ENCODE results near the gene PI4K2B. TPM values are rescaled to one million over a fixed set of nuclear protein-coding genes. Genes with fewer than 3 reads are reported as not detected.
"Not testable (repeated sequence)": the region's sequence is repeated elsewhere in the genome, so short reads cannot be mapped to it uniquely, and the experiment has no call there.

PI4K2B gene
- total RNA-seq = 24.2 and 44.8 TPM in 2 replicates

DNA sequence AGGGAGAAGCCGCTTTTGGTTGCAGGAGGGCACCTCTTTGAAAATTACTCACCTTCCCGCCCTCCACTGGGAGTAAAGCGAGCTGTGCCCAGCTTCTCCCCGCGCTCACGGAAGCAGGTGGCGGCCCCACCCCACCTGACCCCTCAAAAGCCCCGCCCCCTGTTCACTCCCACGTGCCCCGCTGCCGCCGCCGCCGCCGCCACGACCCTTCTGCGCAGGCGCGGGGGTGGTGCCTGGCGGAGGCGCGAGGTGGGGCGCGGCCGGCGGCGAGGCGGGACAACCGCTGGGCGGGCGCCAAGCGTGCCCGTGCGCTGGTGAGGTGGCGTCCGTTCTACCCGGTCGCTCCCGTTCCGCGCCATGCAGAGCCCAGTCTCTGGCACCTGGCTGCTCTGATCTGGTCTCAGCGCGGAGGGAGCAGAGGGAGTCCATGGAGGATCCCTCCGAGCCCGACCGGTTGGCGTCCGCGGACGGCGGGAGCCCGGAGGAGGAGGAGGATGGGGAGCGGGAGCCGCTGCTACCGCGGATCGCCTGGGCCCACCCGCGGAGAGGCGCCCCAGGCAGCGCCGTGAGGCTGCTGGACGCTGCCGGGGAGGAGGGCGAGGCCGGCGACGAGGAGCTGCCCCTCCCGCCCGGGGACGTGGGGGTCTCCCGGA, at the start of gene PI4K2B:
Gene PI4K2B (plus strand): TSS at position 297 of the 653 bp plus-strand sequence. CDS start 131 bp downstream, at position 428.
- DNase-seq (ENCODE audit: low read depth) = peak; percentile 44

DNA sequence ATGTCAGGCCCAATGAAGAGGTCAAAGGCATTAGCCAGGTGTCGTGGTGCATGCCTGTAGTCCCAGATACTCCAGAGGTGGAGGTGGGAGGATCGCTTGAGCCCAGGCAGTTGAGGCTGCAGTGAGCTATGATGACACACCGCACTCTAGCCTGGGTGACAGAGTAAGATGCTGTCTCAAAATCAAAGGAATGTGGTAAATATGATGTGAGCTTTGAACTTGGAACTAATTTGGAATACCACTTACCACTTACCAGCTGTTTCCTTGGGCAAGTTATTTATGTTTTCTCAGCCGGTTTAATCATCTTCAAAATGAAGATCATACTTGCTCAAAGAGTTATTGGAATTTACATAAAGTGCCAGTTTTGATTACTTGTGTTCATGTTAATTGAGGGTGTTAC, 49.8 kb upstream of the PI4K2B start:
- DNase-seq (ENCODE audit: low read depth) = no peak

DNA sequence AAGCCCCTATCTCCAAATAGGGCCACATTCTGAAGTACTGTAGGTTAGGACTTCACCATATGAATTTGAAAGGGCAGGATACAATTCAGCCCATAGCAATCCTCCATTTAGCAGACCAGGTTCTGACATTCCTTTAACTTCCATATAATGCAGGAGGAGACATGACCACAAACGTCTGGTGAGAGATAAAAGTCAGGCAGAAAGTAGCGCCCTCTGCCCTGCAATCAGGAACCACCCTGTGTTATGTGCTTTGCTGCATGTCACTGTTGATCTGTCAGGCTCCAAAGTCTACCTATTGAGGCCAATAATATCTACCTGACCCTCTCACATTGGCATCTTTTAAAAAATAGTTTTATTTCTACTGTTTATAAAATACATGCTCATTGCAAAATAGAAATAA, 43.4 kb upstream of the PI4K2B start:
- DNase-seq (ENCODE audit: low read depth) = no peak

DNA sequence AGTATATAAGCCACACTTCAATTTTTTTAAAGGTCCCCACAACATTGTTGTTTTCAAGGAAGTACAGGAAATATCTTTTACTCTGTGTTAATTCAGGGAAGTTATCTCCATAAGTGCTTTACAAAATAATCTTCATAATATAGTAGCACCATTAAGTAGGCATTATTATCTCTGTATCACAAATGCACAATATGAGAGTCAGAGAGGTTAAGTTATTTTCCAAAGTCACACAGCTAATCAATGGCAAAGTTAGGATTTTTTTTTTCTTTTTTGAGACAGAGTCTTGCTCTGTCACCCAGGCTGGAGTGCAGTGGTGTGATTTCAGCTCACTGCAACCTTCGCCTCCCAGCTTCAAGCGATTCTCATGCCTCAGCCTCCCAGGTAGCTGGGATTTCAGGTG, 35.1 kb upstream of the PI4K2B start:
- no peak for DNase-seq (ENCODE audit: low read depth)

DNA sequence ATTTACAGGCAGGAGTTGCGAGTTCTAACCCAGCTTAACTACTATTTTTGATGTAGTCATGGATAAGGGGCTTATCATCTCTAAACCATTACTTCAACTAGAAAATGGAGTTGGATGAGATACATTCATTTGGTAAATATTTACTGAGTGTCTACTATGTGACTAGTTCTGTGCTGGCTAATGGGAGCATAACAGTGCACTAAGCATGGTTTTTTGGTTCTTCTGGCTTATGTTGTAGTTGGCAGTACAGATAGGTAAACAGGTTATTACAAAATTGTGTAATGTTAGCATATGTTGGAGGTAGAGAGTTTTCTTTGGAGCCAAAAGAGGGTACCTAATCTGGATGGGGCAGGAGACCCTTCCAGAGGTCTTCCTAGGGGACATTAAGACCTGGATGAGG, 25.8 kb upstream of the PI4K2B start:
- DNase-seq (ENCODE audit: low read depth) = no peak

DNA sequence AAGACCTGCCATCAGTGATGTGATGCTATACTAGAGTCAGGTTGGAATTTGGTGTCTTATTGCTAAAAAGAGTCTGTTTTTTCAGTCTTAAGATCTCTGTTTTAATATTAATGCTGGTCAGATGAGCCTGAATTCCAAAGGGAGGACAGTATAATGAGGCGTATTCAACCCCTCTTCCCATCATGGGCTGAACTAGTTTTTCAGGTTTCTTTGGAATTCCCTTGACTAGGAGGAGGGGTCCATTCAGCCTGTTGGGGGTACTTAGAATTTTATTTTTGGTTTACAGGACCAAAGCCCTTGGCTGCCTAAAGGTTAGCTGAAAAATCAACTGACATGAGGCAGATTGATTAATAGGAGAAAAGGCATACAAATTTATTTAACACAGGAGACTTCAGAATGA, 24.1 kb upstream of the PI4K2B start:
- DNase-seq (ENCODE audit: low read depth) = no peak

DNA sequence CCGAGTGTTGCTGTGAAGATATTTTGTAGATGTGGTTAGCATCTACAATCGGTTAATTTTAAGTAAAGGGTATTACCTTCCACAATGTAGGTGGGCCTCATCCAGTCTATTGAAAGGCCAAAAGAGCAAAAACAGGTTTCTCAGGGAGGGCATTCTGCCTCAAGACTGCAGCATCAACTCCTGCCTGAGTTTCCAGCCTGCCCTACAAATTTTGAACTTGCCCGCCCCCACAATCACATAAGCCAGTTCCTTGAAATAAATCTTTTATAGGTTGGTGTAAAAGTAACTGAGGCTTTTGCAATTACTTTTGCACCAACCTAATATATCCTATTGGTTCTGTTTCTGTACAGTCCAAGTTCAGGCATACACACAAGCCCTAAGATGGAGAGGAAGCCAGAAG, 22.1 kb upstream of the PI4K2B start:
- DNase-seq (ENCODE audit: low read depth) = no peak

DNA sequence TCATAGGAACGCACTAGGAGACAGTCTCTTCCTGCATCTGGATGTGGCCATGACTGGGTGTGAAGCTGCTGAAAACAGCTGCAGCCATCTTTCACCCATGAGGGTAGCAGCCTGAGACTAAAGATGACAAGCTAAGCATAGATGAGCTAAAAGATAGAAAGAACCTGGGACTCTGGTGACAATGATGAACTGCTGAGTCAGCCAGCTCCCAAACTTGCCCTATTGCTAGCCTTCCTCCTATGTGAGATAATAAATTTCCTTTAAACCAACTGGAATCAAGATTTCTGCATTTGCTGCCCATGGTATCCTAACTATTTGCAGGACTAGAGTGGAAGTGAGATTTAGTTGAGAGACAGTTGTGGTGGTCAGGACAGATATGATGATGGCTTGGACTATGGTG, 21.0 kb upstream of the PI4K2B start:
- no peak for DNase-seq (ENCODE audit: low read depth)

DNA sequence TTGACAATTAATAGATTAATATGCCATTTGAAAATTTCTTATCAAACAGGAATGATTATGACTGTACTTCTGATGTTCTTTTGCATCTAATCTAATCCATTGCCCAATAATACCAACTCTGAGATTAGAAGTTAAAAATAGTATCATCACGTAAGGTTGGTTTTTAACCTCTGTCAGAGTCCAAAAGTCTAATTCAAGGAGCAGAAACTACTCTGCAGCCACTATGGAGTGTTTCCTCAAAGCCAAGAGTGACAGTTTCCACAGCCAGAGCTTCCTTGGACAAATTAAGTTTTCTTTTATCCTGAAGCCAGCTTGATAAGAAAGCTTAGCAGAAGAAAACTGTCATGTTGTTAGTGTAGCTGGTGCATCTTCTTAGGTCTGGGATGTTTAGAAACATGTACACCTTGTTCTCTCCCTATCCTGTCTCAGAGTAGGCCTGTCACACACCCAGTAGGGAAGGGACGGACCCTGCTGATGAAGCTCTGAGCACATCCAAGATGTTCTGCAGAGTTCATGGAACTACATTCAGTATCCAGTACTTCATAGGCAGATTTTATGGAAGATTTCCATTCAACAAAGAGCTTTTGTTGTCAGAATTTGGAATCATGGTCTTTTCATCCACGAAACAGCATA, 20.4 kb upstream of the PI4K2B start:
- no peak for DNase-seq (ENCODE audit: low read depth)

DNA sequence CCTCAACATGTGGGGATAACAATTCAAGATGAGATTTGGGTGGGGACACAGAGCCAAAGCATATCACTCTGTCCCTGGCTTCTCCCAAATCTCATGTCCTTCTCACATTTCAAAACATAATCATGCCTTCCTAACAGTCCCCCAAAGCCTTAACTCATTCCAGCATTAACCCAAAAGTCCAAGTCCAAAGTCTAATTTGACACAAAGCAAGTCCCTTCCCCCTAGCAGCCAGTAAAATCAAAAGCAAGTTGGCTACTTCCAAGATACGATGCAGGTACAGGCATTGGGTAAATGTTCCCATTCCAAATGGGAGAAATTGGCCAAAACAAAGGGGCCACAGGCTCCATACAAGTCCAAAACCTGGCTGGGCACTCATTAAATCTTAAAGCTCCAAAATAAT, 19.1 kb upstream of the PI4K2B start:
- not testable (repeated sequence) for DNase-seq (ENCODE audit: low read depth)

DNA sequence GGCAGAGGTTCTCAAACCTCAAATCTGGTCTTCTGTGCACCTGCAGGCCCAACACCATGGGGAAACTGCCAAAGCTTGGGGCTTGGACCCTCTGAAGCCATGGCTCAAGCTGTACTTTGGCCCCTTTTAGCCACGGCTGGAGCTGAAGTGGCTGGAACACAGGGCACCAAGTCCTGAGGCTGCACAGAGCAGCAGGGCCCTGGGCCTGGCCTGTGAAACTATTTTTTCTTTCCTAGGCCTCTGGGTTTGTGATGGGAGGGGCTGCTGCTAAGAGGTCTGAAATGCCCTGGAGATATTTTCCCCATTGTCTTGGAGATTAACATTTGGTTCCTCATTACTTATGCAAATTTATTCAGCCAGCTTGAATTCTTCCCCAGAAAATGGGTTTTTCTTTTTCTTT, 18.3 kb upstream of the PI4K2B start:
- DNase-seq (ENCODE audit: low read depth) = no peak

DNA sequence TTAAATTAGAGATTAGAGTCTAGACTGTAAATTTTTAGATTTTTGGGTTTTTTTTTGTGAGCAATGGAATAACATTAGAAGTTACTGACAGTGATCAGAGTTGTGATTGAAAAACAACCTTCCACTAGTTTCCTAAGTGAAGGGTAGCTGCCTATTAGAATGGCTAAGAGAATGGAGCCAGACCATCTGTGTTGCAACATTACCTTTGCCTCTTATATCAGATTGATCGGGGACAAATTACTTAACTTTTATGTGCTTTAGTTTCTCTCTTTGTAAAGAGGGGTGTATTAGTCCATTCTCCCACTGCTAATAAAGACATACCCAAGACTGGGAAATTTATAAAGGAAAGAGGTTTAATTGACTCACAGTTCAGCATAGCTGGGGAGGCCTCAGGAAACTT, 12.5 kb upstream of the PI4K2B start:
- DNase-seq (ENCODE audit: low read depth) = no peak

DNA sequence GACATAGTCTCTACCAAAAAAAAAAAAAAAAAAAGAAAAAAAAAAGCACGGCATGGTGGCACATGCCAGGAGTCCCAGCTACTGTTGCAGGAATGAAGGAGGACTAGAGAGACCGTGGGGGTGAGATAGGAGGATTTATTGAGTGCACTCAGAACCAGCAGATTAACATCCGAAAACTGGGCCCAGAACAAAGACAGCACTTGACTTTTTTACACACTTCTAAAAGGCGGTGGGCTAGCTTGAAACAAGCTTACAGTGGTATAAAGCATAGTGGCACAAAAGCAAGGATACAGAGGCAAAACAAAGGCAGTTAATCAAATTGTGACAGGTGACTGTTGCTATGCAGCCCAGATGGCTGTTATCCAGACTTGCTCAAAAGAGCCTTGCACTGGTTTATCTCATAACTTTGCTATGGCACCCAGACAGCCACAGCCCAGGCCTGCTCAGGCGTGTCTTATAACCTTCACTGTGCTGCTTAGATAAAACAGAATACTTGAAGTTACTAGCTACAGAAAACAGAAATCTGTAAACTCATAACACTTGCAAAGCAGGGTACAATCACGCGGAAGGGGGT, 9.9 kb upstream of the PI4K2B start:
- DNase-seq (ENCODE audit: low read depth) = peak; percentile 35

DNA sequence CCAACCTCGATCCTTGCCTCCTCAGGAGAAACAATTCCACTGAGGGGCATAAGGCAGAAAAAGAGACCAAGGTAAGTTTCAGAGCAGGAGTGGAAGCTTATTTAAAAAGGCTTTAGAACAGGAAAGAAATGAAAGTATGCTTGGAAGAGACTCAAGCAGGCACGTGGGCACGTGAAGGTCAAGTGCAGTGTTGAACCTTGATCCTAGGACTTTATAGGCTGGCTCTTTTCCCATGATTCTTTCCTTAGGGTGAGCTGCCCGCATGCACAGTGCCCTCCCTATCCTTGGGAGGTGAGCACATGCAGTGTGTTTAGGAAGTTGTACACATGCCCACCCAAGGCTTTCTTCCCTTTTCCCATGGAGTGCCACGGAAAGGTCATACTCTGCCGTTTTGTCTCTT, 4.0 kb upstream of the PI4K2B start:
- DNase-seq (ENCODE audit: low read depth) = no peak

DNA sequence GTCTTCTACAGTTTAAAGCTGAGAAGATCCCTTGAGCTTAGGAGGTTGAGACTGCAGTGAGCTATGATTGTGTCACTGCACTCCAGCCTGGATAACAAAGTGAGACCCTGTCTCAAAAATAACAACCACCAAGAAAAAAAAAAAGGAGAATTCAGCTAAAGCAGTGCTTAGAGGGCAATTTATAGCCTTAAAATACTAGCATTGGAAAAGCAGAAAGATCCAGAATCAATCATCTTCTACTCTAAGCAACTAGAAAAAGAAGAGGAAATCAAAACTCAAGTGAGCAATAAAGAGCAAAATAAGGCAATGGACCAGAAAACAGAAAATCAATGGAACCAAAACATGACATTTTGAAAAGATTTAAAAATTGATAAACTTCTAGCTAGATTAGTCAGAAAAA, 639 bp upstream of the PI4K2B start:
- no peak for DNase-seq (ENCODE audit: low read depth)

DNA sequence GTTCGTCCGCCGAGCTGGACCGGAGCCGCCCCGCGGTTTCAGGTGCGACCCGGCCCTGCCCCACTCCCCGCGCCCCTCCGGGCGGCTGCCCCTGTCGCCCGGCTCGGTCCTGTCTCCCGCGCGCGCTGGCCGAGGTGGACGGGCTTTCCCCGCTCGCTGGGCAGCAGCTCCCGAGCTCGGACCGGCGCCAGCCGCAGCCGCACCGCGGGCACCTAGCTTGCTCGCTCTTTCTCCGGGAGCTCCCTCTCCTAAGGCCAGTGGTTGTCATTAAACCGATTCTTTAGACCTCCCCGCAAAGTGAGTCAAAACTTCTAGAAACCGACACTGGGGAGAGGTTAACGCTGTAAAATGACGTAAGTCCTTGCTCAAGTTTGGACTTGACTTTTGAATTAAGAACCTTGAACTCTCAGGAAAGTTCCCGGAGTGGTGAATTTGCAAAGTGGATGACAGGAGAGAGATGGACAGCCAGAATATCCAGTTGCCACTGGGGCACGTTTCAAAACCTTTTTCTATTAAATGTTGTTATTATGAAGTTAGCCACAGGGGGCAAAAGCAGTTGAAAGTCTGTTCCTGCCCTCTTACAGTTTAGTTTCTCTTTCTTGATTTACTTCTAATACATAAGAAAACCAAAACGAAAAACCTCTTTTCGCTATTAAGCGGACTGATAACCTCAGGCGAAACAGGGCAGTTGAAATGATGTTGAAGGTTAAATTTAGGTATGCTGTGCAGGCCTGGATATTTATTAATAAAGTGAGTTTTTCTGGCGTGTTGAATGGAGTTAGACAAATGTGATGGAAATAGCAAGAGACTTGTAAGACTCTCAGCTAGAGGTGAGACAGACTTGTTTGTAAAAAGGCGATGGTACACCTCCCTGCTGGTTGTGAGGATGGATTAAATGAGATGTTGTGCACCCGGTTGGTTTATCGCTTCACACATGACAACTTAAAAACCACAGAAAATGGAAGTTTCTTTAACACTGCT, 847 bp downstream of the PI4K2B start:
- DNase-seq (ENCODE audit: low read depth) = peak; percentile 88

DNA sequence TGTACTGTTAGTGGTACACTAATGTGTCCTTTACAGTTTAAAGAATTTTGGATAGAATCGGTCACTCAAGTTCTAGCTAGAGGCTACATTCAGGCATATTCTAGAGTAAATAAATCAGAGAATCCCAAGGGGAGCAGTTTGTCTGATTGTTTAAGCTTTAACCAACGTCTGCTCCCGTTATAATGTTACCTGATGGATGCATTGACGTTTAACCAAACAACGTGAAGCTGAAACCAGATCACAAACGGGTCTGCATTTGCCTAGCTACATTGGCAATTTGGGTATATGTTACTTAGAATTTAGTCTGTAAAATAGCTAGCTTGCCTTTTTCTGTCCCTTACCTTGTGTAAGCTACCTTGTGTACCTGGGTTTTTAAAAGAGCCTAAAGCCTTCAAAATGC, 1.6 kb downstream of the PI4K2B start:
- no peak for DNase-seq (ENCODE audit: low read depth)

DNA sequence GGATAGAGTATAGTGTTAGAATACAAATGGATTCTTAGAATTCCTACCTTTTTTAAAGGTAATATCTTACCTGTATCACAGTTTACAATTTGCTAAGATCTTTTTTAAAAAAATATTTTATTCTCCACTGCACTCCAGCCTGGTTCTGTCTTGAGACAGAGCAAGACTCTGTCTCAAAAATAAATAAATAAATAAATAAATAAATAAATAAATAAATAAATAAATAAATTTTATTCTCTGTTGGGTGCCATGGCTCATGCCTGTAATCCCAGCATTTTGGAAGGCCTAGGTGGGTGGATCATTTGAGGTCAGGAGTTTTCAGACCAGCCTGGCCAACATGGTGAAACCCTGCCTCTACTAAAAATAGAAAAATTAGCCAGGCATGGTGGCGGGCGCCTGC, 2.2 kb downstream of the PI4K2B start:
- not testable (repeated sequence) for DNase-seq (ENCODE audit: low read depth)

DNA sequence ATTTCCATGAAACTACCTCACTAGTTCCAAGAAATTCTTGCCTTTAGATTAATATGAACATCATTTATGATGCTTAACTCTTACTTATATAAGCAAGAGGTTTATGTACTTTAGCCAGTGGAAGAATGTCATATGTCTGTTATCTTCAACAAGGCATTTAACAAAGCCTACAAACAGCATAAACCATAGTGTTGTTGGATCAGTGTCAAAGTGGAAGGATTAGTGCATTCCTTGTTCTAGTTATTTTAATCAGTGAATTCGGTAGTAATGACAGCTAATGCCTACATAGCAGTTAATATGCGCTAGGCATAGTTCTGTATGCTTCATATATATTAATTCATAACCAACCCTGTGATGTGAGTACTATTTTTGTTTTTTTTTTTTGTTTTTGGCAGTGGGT, 3.1 kb downstream of the PI4K2B start:
- no peak for DNase-seq (ENCODE audit: low read depth)

DNA sequence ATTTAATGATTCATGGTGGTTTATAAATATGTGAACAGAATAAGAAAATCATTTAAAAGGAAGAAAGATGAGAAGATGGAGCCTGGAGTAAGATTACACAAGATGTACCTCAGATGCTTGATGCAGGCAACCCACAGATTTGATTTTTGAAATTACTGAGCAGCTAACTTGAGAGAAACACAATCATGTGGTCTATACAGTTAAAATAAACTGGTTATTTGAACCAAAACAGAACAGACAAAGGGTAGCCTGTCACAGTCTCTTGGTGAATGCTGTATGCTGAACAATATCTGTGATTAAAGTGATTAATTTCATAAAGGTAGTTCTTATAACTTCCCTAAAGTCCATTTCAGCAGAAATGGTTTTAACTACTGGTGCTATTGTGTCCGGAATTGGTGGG, 4.2 kb downstream of the PI4K2B start:
- DNase-seq (ENCODE audit: low read depth) = no peak

DNA sequence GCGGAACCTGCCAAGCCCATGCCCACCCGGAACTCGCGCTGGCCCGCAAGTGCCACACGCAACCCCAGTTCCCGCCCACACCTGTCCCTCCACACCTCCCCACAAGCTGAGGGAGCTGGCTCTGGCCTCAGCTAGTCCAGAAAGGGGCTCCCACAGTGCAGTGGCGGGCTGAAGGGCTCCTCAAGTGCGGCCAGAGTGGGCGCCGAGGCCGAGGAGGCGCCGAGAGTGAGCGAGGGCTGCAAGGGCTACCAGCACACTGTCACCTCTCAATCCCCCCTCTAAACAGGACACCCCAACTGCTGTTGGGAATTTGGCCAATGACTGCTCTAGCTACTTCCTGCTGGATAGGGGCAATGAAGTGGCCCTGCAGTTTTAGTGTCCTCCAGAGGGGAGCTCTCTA, 5.7 kb downstream of the PI4K2B start:
- not testable (repeated sequence) for DNase-seq (ENCODE audit: low read depth)

DNA sequence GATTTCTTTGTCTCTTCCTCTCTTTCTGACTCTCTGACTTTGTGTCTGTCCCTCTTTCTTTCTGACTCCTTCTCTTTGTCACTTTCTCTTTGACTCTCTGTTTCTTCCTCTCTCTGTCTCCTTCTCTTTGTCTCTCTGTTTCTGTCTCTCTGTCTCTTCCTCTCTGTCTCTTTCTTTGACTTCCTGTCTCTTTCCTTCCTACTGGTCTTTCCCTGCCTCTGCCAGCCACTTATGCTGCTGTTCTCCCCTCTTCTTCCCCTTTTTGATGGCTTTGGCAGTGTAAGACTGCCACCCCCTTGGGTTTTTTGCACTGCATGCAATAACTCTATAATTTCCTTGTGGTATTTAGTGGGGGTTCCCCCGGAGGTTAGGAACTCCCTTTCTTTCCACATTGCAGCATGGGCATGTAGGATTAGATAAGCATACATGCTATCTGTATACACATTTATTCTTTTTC, 6.9 kb downstream of the PI4K2B start:
- not testable (repeated sequence) for DNase-seq (ENCODE audit: low read depth)
